Tibial nerve (tissue), 4 donors: Measurements from ENCODE around the gene AKT1. TPM values are rescaled to one million over a fixed set of nuclear protein-coding genes. Genes with fewer than 3 reads are reported as not detected.
"Not testable (repeated sequence)": the region's sequence is repeated elsewhere in the genome, so short reads cannot be mapped to it uniquely, and the experiment has no call there.

Experiments used
- DNase-seq, 2 donors: peaks; one replicate each; pipeline ENCODE4 v3.0.0-alpha.2; 2019; ENCODE audit warnings: low spot score in 2 of 2
- H3K27ac ChIP-seq, 4 donors: fragments of 200-600 bp; sonication (generic) in 3 of 4; one replicate each; pipeline ENCODE4 v1.5.1; 2017 to 2019; ENCODE audit warnings: mild to moderate bottlenecking in 1 of 4
- H3K27me3 ChIP-seq, 2 donors: fragments of 200-600 bp; sonication (generic) in 1 of 2; one replicate each; pipeline versions ENCODE4 v1.5.1 to v1.6.0; 2017 to 2019
- H3K36me3 ChIP-seq, 3 donors: fragments of 200-600 bp; sonication (generic); one replicate each; pipeline ENCODE4 v1.5.1; 2018 to 2019
- H3K4me1 ChIP-seq, 4 donors: fragments of 200-600 bp; sonication (generic) in 3 of 4; one replicate each; pipeline ENCODE4 v1.5.1; 2017 to 2019
- H3K4me3 ChIP-seq, 4 donors: fragments of 200-600 bp; sonication (generic) in 3 of 4; one replicate each; pipeline ENCODE4 v1.5.1; 2017 to 2019; ENCODE audit warnings: mild to moderate bottlenecking in 1 of 4, moderate library complexity in 1 of 4
- H3K9me3 ChIP-seq, 4 donors: fragments of 200-600 bp; sonication (generic) in 3 of 4; one replicate each; pipeline ENCODE4 v1.5.1; 2017 to 2019
- EP300 ChIP-seq, 2 donors: sonication (generic); formaldehyde crosslinking; IDR thresholded peaks; one replicate each; pipeline ENCODE4 v1.6.1; 2017; ENCODE audit warnings: antibody characterized with exemption in 2 of 2, mild to moderate bottlenecking in 1 of 2
- POLR2A ChIP-seq, 2 donors: fragments of 450-650 bp; IDR thresholded peaks; one replicate each; pipeline ENCODE4 v1.6.1; 2017; ENCODE audit warnings: antibody characterized with exemption in 2 of 2, mild to moderate bottlenecking in 2 of 2, moderate library complexity in 2 of 2
- WGBS, 2 donors: methylation state at CpG; one replicate each; pipeline ENCODE4 v1.1.5; 2018; 5-methylcytosine and 5-hydroxymethylcytosine counted together
- total RNA-seq, 4 donors: library from RNA; depleted of rRNA; stranded (reverse); fragments of >200 nt; gene quantifications; one replicate each; pipeline ENCODE4 v1.1.0, GENCODE V29; 2016
- TF ChIP-seq, protein P1 (sequence below), 5 experiments: fragments of 200-600 bp in 3 of 5; fragments of 450-650 bp in 2 of 5; sonication (generic) in 3 of 5; IDR thresholded peaks; one replicate each; pipeline ENCODE4 v1.5.1; 2016 to 2019; ENCODE audit warnings: antibody characterized with exemption in 5 of 5, mild to moderate bottlenecking in 3 of 5, moderate library complexity in 2 of 5

Gene AKT1
- total RNA-seq, 4 donors from 2014 or later, result 130 to 199 (median 144) TPM

DNA sequence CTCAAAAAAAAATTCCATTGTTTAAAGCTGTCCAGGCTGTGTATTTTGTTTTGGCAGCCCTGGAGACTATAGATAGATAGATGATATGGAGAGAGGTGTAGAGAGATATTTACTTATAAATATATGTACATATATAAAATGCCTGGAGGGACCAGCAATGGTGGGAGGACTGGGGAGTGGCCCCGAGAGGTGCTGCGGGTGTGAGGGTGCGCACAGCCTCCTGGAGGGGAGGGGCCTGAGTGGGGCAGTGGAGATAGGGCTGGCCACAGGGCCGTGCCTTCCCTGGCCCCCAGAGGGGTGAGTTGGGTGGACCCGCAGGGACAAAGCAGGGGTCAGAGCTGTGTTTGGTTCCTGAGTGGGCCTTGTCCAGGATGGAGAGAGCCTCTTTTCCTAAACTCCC lies 65.1 kb downstream of the AKT1 start:
- H3K27me3 ChIP-seq, result no peaks in the 10 kb centered on the region
- H3K27ac ChIP-seq, result no peak overlapping the region
- no peak for DNase-seq
- H3K4me1 ChIP-seq, result peaks cover 0 to 48% (median 30%) of the 10 kb centered on the region in 4 donors
- H3K36me3 ChIP-seq, result no peaks in the 10 kb centered on the region
- WGBS, 2 donors, result 70 to 82% methylated on average over 5 of the region's 5 CpGs
- H3K9me3 ChIP-seq, result no peaks in the 10 kb centered on the region
- TF ChIP-seq, protein P1, sequence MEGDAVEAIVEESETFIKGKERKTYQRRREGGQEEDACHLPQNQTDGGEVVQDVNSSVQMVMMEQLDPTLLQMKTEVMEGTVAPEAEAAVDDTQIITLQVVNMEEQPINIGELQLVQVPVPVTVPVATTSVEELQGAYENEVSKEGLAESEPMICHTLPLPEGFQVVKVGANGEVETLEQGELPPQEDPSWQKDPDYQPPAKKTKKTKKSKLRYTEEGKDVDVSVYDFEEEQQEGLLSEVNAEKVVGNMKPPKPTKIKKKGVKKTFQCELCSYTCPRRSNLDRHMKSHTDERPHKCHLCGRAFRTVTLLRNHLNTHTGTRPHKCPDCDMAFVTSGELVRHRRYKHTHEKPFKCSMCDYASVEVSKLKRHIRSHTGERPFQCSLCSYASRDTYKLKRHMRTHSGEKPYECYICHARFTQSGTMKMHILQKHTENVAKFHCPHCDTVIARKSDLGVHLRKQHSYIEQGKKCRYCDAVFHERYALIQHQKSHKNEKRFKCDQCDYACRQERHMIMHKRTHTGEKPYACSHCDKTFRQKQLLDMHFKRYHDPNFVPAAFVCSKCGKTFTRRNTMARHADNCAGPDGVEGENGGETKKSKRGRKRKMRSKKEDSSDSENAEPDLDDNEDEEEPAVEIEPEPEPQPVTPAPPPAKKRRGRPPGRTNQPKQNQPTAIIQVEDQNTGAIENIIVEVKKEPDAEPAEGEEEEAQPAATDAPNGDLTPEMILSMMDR (IDR thresholded peaks at IDR 0.05), result no peak
- TF ChIP-seq POLR2A (IDR thresholded peaks at IDR 0.05) (no peak), EP300 (IDR thresholded peaks at IDR 0.05) (no peak)
- H3K4me3 ChIP-seq, result no peak overlapping the region

DNA sequence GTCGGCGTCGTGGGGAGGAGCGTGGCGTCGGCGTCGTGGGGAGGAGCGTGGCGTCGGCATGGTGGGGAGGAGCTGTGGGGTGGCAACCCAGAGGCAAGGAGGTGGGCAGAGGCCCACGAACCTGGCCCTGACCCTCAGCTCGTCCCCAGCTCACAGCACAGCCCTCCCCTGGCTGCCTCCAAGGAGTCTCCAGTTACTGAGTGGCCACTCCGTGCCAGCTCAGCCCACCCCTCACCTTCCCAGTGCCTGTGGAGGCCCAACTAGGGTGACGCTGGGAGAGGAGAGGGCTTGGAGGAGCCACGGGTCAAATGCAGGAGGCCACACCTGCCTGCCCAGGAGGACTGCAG lies 65.7 kb downstream of the AKT1 start:
- H3K9me3 ChIP-seq, result no peaks in the 10 kb centered on the region
- no peak overlapping the region for H3K27ac ChIP-seq
- TF ChIP-seq, protein P1 (IDR thresholded peaks at IDR 0.05), result no peak
- TF ChIP-seq POLR2A (IDR thresholded peaks at IDR 0.05) (no peak), EP300 (IDR thresholded peaks at IDR 0.05) (no peak)
- no peaks in the 10 kb centered on the region for H3K27me3 ChIP-seq
- H3K4me1 ChIP-seq, result peaks cover 0 to 48% (median 30%) of the 10 kb centered on the region in 4 donors
- no peaks in the 10 kb centered on the region for H3K36me3 ChIP-seq
- 84 to 89% methylated on average over 16 of the region's 16 CpGs for WGBS, 2 donors
- H3K4me3 ChIP-seq, result no peak overlapping the region
- DNase-seq, result no peak

DNA sequence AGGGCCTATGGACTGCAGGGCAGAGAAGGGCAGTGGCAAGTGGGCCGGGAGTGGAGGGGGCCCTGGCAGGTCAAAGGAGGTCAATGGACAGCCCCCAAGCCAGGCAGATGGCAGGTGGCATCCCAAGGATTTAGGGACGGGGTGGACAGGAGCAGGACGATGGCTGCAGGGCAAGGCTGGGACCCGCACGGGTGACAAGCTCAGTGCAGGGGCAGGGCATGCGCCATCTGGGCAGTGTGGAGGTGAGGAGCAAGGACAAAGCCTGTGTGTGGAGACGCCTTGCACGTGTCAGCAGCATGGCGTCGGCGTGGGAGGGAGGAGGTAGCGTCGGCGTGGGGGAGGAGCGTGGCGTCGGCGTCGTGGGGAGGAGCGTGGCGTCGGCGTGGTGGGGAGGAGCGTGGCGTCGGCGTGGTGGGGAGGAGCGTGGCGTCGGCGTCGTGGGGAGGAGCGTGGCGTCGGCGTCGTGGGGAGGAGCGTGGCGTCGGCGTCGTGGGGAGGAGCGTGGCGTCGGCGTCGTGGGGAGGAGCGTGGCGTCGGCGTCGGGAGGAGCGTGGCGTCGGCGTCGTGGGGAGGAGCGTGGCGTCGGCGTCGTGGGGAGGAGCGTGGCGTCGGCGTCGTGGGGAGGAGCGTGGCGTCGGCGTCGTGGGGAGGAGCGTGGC lies 66.2 kb downstream of the AKT1 start:
- not testable (repeated sequence) for H3K9me3 ChIP-seq, DNase-seq, H3K36me3 ChIP-seq, H3K27ac ChIP-seq, H3K27me3 ChIP-seq, H3K4me3 ChIP-seq
- 92 to 93% methylated on average over 47 to 60 of the region's 73 CpGs for WGBS, 2 donors
- H3K4me1 ChIP-seq, result peaks cover 0 to 49% (median 33%) of the 10 kb centered on the region in 4 donors

DNA sequence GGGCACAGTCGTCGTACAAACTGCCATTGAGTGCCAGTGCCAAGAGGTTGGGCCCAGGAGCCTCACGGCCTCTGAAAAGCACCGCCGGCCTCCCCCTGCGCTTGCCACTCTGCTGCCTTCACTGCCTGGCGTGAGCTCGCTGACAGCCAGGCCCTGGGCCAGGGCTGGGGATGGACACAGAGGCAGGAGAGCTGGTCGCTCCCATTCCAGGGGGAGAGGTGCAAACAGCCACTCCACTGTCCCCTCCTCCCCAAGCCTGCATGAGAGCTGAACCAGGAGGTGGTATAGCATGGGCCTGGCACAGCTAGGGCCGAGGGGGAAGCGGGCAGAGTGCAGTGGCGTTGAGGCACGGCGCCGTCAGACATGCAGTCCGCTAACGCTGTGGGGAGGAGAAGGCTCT lies 66.9 kb downstream of the AKT1 start:
- H3K27ac ChIP-seq, result no peak overlapping the region
- whole genome bisulfite sequencing, 2 donors, result 85 to 88% methylated on average over 10 to 14 of the region's 17 CpGs
- H3K9me3 ChIP-seq, result no peaks in the 10 kb centered on the region
- no peak for DNase-seq
- peaks cover 0 to 54% (median 35%) of the 10 kb centered on the region in 4 donors for H3K4me1 ChIP-seq
- H3K4me3 ChIP-seq, result no peak overlapping the region
- TF ChIP-seq, protein P1 (IDR thresholded peaks at IDR 0.05), result no peak
- no peak for TF ChIP-seq POLR2A (IDR thresholded peaks at IDR 0.05)
- no peak for TF ChIP-seq EP300 (IDR thresholded peaks at IDR 0.05)
- H3K27me3 ChIP-seq, result no peaks in the 10 kb centered on the region
- H3K36me3 ChIP-seq, result no peaks in the 10 kb centered on the region

DNA sequence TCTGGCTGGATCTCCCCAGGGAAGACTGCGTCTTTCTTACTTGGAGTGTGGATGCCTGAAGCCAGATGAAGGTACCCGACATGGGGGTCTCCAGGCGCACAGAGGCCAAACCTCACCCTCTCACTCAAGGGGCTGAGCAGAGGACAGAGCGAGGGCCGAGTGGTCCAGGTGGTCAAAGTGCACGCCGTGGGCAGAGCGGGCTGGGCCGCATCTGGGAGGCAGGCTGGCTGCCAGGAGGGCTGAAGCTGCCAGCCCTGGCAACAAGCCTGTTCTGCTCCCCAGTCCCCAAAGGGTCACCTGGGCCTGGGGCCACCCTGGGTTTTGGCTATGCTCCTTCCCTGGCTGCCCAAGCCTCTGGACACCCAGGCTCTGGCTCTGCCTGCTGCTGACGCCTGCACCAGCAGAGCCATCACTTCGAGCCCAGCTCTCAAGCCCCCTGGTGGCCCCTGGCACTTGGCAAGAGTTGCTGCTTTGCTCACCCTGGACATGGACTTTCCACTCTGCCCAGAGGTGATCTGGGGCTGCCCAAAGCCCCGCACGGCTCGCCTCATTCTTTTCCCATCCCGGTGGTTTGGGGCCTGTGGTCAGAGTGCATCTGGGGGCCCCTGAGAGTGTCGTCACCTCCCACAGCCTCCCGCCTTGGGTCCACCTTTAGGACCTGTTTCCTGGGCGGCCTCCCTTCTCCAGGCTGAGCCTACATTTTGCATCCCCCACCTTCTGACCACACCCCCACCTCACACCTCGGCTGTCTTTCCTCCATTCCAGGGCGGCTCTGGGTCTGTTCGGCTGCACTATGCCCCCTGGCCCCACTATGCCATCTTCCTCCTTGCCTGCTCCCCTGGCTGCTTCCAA lies 68.7 kb downstream of the AKT1 start:
- Histone ChIP-seq H3K27ac (no peak overlapping the region), H3K36me3 (peaks cover 0 to 2% (median 0%) of the 10 kb centered on the region in 3 donors), H3K27me3 (no peaks in the 10 kb centered on the region), H3K9me3 (no peaks in the 10 kb centered on the region), H3K4me3 (no peak overlapping the region), H3K4me1 (peaks cover 0 to 54% (median 40%) of the 10 kb centered on the region in 4 donors)
- no peak for DNase-seq
- 65 to 67% methylated on average over 15 to 20 of the region's 21 CpGs for WGBS, 2 donors
- TF ChIP-seq EP300 (IDR thresholded peaks at IDR 0.05), result no peak
- TF ChIP-seq POLR2A (IDR thresholded peaks at IDR 0.05), result no peak
- TF ChIP-seq, protein P1 (IDR thresholded peaks at IDR 0.05), result no peak
